GM13977 (cell line): Measurements from ENCODE around the gene SNRPE.
"Not testable (repeated sequence)": the region's sequence is repeated elsewhere in the genome, so short reads cannot be mapped to it uniquely, and the experiment has no call there.

Experiments used
- DNase-seq: peaks from one replicate; pipeline ENCODE4 v3.0.0; 2012; ENCODE audit warnings: low spot score
- CTCF ChIP-seq: IDR thresholded peaks from 2 replicates; pipeline ENCODE4 v1.5.1; 2012; ENCODE audit warnings: mild to moderate bottlenecking, control low read depth; ENCODE audit not compliant: insufficient read depth; ENCODE audit errors: extremely low read depth, missing control alignments
- in situ Hi-C: fragments of 300-500 bp; cut with MboI; formaldehyde crosslinking; loops from one replicate; pipeline ENCODE4 v1.12.0; 2022; ENCODE audit warnings: low sequenced_read_pairs, low pct_unique_long_range_greater_than_20kb, mixed read lengths, inconsistent platforms; ENCODE audit not compliant: unreplicated experiment

The SNRPE gene

GRCh38 chr1:203828503-203828902, 32.9 kb upstream of the SNRPE start:
- TF ChIP-seq CTCF, result no peak
- in situ Hi-C loops, result no loop called here
- DNase-seq, result no peak

DNA sequence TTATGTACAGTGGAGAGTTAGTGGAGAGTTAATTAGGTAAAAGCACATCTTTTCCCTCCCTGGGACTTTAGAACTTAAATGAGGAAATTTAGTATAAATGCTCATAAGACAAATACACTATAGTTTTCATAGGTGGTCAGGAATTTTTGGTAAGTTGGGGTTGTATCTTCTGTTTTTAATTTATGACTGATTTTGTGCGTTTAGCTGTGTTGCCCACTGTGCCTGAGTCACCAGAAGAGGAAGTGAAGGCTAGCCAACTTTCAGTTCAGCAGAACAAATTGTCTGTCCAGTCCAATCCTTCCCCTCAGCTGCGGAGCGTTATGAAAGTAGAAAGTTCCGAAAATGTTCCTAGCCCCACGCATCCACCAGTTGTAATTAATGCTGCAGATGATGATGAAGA, 32.2 kb upstream of the SNRPE start:
- DNase-seq, in situ Hi-C loops: not testable (repeated sequence)

DNA sequence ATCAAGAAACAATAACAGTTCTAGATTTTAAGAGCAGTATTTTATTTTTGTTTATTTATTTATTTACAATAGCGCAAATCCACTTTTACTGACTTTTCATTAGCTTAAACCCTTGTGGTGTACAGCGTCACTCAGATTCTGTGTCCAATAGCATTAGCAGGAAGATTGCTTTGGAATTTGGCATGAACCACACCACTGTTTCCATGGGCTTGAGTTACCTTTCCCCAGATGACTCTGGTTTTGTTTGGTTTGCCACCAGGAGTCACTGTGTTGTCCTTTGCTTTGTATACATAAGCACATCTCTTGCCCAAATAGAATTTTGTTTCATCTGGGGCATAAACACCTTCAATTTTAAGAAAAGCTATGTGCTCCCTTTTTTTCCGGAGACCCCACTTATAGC, 25.9 kb upstream of the SNRPE start:
- no peak for TF ChIP-seq CTCF
- in situ Hi-C loops, result no loop called here
- no peak for DNase-seq

DNA sequence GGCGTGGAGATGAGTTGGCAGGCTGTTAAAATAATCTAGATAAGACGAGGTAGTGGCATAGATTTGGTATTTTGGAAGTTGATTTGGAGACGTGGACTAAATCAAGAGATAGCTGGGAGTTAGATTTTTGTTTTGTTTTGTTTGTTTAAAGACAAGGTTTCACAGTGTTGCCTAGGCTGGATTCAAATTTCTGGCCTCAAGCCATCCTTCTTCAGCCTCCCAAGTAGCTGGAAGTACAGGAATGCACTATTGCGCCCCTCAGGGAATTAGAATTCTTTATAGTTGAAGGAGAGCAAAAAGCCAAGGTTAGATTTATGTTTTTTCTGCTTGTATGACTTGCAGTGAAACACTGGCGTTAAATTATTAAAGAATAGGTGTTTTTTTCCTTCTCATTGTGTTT, 22.3 kb upstream of the SNRPE start:
- no peak for TF ChIP-seq CTCF

GRCh38 chr1:203840208-203840808, 21.1 kb upstream of the SNRPE start:
- no peak for TF ChIP-seq CTCF
- DNase-seq, result no peak
- in situ Hi-C loops, result no loop called here

More for the DNA sequence above, 22.3 kb upstream of the SNRPE start:
- no peak for DNase-seq
- in situ Hi-C loops, result no loop called here

DNA sequence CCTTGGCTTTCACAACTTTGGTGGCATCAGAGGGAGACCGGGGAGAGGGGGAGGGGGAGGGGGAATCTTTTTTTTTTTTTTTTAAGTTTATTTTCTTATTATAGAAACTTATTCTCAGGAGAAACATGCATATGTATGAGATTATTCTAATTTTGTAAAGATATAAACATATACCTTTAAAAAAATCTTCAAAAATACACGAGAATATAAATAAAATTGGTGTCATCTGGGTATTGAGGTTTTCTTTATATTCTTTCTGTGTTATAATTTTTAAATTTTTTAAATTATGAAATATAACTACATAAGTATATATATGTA, 18.9 kb upstream of the SNRPE start:
- in situ Hi-C loops, result no loop called here
- no peak for DNase-seq
- no peak for TF ChIP-seq CTCF

GRCh38 chr1:203843435-203843834, 18.0 kb upstream of the SNRPE start:
- no peak for TF ChIP-seq CTCF
- DNase-seq, result no peak
- in situ Hi-C loops, result no loop called here

GRCh38 chr1:203853112-203853511, 8.3 kb upstream of the SNRPE start:
- in situ Hi-C loops, DNase-seq: not testable (repeated sequence)
